Mesenchymal stem cell (in vitro differentiated cells and primary cell): Measurements from ENCODE around the gene ACADL. TPM values are rescaled to one million over a fixed set of nuclear protein-coding genes. Genes with fewer than 3 reads are reported as not detected.

Experiments
- small RNA-seq: library from polyadenylated mRNA; stranded (forward); fragments of <200 nt; extraction: miRNeasy Mini kit (QIAGEN cat#:217004); gene quantifications from one replicate; pipeline ENCODE3, GENCODE V24; 2013; ENCODE audit warnings: low read depth

ACADL gene

Small RNA genes lying within 50 kb of the gene (small RNA-seq; reads per million reads assigned to genes)
- not detected for gene RF00019
